B cell (primary cell): ENCODE data around the gene SMPD3.

Source experiments
- EZH2 ChIP-seq: IDR thresholded peaks from 2 replicates; pipeline ENCODE4 v1.6.1; 2012; ENCODE audit warnings: borderline replicate concordance, low read depth, mild to moderate bottlenecking, moderate library complexity, low read length; ENCODE audit not compliant: insufficient read depth, poor library complexity, severe bottlenecking
- TF ChIP-seq, protein P1 (sequence below): fragments of 200-600 bp; IDR thresholded peaks from one replicate; pipeline ENCODE4 v1.8.0; 2022; ENCODE audit warnings: antibody characterized with exemption, mild to moderate bottlenecking

DNA sequence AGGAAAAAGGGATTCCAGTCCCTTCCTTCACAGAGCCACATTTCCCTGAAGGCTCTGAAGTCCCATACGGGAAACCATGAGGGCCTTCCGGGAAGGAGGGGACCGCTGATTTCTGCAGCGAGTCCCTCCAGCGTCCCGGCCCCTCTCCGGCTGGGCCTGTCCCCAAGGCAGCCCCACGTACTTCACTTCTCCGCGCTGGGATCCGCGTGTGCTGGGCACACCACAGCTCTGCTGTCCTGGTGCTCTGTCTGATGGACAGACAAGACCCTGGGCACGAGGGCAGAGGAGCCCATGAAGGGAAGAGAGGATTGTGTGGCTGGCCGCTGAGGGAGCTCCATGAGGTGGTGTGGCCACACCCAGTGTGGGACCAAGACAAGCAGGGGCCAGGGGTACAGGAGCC is 80.4 kb downstream of the SMPD3 start:
- TF ChIP-seq, protein P1, sequence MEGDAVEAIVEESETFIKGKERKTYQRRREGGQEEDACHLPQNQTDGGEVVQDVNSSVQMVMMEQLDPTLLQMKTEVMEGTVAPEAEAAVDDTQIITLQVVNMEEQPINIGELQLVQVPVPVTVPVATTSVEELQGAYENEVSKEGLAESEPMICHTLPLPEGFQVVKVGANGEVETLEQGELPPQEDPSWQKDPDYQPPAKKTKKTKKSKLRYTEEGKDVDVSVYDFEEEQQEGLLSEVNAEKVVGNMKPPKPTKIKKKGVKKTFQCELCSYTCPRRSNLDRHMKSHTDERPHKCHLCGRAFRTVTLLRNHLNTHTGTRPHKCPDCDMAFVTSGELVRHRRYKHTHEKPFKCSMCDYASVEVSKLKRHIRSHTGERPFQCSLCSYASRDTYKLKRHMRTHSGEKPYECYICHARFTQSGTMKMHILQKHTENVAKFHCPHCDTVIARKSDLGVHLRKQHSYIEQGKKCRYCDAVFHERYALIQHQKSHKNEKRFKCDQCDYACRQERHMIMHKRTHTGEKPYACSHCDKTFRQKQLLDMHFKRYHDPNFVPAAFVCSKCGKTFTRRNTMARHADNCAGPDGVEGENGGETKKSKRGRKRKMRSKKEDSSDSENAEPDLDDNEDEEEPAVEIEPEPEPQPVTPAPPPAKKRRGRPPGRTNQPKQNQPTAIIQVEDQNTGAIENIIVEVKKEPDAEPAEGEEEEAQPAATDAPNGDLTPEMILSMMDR = no peak
- no peak for TF ChIP-seq EZH2
